NCI-H1930 (cell line): ENCODE measurements around the gene CLMN.
A peak's percentile ranks its signal among the peaks of the same experiment; 100 is the strongest.
"Not testable (repeated sequence)": the region's sequence is repeated elsewhere in the genome, so short reads cannot be mapped to it uniquely, and the experiment has no call there.

Experiments used
- DNase-seq, 2 experiments: peaks; one replicate each; lab custom pipeline; 2025; lab: John Stamatoyannopoulos, UW

CLMN gene

DNA sequence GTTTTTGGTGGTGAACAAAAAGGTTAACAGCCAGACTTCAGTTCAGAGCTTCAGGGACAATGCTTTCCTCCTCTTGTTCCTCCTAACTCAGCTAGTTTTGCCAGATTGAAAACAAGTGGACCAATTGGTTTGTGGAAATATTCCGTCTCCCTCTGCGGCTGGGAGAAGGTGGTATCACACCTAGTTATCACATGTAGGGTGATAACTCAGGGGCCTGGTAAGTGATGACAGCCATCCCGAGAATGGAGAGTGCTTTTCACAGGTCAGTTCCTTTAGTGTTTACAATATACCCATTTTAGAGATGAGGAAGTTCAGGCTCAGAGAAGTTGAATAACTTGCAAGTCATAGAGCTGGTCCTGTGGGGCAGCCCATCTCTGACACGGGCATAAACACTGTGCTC is 101.7 kb downstream of the CLMN start:
- no peak for DNase-seq

DNA sequence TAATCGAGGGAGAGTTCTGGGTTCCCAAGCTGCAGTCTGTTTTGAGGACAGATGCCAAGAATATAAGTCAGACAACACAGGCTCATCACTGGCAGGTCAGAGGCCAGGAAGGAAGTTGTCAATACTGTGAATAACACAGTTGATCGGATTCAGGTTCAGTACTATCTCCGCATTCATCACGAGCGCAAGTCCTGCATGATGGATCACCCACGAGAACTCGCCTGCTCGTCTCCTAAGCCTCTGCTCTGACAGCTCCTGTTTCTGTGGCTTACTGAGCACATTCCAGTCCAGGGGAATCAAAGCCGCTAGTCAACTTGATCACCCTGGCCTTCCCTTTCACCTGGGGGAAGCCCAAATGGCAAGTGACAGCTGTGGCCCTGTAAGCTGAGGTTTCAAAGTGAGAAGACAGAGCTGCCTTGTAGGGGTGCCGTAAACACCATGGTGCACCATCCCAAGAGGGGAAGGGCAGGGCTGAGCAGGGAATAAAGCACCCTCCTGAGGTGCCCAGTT is 102.3 kb downstream of the CLMN start:
- DNase-seq, result no peak

DNA sequence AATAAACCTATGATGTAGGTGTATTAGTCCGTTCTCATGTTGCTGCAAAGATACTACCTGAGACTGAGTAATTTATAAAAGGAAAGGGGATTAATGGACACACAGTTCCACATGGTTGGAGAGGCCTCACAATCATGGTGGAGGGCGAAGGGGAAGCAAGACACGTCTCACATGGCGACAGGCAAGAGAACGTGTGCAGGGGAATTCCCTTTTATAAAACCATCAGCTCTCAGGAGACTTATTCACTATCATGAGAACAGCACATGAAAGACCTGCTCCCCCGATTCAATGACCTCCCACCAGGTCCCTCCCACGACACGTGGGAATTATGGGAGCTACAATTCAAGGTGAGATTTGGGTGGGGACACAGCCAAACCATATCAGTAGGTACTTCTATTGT is 103.7 kb downstream of the CLMN start:
- DNase-seq, result no peak

DNA sequence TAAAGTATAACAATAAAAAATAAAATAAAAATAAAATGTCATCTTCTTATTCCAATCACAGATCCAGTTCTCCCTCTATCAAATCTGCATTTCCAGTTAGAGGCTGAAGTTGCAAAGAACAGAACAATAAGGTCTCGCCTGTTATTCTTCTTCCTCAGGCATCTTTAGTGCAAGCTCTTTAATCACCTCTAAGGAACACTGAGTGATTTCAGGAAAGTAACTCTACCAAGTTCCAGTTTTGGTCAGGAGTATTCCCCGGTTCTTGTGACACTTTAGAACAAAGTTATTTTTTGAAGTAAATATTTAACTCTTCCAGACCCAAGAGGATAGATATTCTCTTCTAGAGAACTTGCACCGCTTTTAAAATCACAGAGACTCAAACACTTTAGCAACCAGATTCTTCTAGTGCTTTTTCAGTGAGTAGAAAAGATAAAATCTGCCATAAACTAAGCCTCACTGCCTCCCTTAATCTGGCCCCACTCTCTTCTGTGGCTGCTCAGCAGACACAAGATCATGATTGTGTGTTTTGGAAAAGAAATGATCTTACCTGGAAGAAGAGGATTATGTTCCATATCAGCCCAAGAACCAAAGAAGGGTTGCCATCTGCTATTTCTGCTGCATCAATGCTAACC is 104.5 kb downstream of the CLMN start:
- no peak for DNase-seq

DNA sequence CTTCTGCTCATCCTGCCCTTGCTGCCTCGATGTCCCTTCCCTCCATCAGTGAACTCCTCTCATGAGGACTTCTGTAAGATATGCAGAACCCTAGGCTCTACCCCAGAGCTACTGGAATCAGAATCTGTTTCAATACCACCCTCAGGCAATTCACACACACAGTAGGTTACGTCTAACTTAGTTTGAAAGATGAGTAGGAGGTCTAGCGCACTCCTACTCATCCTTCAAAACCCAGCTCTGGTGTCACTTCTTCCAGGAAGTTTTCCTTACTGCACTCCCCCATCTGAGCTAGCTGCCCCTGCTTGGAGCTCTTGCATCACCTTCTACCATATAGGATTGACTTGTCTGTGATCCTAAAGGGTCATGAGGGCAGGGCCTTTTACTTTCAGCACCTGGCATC is 105.9 kb downstream of the CLMN start:
- no peak for DNase-seq

DNA sequence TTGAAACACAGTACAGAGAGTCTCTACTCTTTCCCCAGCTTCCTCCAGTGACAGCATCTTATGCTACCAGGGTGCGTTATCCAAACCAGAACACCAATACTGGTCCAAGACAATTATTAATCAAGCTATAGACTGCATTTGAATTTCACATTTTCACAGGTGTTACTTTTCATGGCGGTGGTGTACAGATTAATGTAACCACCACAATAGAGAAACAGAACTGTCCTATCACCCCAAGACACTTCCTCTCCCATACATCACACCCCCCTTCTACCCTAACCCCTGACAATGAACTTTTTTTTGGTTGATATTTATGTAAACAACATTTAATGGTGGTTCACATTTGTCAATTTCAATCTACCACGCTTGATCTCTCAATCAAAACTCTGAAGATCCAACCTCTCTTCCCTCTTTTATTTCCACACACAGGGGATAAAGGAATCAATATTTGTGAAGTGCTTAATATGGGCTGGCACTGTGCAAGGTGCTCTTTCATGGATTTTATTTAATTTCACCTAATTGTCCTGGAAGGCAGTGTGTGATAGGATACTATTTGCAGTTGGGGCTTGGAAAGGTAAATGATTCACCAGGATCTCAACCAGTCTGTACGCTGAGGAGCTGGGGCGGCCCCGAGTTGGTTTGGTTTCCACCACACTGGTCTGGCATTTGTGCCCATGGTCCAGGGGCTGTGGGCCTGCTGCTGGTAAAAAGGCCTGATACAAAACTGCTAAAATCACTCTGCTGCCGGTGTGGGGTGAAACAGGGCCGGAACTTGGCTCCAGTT is 107.8 kb downstream of the CLMN start:
- DNase-seq, result no peak

DNA sequence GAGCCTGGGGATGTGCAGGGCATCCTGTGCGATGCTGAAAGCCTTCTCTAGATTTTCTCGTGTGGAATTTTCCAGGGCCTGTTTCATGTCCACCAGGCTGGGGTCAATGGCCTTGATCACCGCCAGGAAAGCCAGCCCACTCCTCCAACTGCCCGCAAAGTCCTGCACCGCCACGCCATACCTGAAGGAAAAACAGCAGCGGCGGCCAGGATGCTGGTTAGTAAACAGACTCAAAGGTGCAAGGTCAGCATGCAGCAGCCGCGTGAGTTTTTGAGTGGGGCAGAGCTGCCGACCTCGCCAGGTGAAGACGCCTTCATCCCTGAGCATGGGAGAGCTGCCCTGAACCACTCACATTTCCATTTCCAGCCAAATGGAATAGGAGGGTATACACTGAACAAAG is 109.0 kb downstream of the CLMN start:
- DNase-seq, result no peak

DNA sequence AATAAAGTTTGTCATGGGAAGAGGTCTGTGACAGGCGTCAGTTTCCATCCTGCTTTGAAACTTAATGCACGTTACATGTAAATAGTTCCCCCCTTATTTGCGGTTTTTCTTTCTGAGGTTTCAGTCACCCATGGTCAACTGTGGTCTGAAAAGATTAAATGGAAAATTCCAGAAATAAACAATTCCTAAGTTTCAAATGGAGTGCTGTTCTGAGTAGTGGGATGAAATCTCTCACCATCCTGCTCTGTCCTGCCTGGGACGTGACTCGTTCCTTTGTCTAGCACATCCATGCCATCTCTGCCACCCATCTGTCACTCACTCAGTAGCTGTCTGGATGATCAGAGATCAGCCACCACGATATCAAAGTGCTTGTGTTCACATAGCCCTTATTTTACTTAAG is 111.1 kb downstream of the CLMN start:
- DNase-seq, result no peak

DNA sequence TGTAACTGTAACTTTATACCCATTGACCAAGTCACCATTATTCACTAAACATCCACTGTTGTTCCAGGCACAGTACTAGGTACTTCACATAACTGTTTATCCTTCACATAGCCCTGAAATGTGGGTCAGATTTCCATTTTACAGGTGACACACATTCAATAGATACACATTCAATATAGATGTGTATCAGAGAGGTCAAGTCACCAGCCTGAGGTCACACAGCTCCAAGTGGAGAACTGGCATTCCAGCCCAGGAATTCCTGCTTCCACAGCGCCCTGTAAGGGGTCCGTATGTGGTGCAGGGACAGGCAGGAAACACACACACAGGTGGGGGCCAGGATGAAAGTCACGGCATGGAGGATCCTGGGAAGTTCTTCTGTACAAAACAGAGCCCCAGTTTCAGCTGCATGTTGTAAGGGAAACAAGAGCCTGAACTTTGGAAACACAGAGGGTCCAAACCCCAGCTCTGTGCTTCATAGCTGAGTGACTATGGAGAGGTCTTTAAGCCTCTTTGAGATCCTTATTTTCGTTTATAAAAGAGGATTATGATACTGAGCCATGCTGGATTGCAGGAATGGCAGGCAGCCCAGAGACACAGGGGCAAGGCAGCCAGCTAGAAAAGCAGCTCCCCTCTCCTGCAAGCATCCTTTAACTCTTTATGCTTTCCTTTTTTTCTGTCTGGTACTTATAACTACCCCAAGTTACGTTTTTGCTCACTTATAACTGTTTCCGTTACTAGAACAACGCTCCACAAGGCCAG is 112.1 kb downstream of the CLMN start:
- no peak for DNase-seq

DNA sequence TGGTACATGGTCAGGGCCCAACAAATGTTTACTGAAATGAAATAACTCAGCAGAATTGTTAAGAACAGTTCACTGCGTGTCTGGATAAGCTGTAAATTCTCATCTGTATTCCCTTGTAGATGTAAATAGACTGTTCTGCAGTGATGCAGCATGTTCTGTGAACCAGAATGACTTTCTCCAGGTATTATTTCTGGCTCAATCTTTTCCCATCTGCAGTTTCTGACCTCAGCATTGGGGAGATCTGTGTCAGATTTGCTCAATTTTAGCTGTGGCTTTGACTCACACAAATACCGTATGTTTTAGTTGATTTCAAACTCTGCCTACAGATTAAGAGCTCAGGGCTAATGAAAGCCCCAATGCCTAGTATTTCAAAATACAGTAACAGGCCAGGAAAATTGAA is 113.2 kb downstream of the CLMN start:
- DNase-seq, result no peak

DNA sequence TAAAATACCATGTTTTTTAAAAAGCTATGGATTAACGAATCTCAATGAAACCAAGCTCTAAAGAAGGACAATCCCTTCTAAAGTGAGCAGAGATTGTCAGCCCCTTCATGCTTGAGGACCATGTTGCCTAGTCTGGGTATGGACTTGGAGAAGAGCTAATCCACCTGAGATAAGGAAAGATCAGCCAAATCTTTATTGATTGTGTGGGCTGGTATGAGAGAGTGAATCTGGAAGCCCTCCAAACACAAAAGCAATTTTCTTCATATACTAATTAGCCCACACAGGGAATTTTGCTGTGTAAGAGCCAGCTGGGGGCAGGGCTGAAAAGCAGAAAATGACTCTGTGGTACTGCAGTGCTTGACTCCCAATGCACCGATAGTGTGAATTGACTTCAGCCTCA is 115.0 kb downstream of the CLMN start:
- DNase-seq, result no peak

DNA sequence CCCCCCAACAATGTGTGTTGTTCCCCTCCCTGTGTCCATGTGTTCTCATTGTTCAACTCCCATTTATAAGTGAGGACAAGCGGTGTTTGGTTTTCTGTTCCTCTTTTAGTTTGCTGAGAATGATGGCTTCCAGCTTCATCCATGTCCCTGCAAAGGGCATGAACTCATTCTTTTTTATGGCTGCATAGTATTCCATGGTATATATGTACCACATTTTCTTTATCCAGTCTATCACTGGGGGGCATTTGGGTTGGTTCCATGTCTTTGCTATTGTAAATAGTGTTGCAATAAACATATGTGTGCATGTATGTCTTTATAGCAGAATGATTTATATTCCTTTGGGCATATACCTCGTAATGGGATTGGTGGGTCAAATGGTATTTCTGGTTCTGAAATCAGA is 118.0 kb downstream of the CLMN start:
- not testable (repeated sequence) for DNase-seq

DNA sequence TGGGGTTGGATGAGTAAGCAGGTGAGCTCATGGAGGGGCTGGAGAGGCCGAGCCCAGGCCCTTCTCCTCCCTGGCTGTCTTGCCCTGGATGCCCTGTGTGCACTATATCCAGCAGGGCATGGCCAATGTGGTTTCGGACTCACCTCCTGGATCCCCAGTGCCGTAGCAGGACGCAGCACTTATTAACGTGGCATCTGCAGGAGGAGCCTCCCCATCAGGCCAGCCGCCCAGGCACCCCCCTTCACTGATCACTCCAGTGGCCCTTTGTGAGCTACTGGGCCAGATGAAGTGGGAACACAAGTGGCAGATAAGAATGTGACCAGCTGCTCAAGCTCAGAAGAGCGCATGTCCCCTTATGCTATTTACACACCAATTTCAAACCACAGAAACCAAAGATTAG is 119.3 kb downstream of the CLMN start:
- no peak for DNase-seq

DNA sequence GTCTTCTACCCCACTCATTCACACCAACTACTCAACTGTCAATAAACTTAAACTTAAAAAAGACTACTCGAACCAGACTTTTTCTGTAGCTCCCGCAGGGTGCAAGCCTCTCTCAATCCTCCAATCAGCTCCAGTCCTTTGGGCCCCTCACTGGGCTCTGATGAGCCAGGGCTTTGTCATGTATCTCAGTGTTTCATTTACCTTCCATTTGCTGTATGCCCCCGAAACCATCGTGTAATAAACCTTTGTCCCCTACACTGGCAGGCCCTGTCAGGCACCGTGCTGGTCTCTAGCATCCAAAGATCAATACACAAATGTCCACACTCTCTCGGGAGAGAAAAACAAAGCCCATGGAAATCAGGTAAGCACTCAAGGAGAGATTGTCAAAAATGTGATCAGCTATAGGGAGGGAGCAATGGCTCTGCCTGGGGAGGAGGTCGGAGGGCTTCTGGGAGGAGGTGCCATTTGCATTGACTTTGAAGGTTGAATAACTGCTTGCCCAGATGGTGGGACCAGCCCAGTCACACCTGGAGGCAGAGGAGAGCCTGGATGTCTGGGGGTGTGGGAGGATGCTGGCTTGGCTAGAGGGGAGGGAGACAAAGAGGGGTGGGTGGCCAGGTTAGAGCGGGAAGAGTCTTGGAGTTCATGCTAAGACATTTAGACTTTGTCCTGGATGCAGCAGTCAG is 120.3 kb downstream of the CLMN start:
- DNase-seq, result no peak

DNA sequence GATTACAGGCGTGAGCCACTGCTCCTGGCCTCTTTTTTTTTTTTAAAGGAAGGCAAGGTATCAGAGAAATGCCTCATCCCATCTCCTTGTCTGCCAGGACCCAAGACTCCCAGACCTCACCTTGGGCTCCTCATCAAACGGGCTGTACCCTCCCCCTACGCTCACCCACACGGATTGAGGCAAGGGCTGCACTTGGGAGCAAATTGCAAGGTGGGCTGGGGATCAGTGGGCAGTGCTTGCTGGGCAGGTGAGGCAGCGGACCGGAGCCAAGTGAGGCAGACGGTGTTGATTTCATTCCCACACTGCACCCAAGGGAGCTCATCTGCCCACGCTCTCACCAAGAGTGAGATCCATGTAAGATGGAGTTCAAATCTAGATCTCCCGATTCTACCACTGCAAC is 121.4 kb downstream of the CLMN start:
- no peak for DNase-seq

DNA sequence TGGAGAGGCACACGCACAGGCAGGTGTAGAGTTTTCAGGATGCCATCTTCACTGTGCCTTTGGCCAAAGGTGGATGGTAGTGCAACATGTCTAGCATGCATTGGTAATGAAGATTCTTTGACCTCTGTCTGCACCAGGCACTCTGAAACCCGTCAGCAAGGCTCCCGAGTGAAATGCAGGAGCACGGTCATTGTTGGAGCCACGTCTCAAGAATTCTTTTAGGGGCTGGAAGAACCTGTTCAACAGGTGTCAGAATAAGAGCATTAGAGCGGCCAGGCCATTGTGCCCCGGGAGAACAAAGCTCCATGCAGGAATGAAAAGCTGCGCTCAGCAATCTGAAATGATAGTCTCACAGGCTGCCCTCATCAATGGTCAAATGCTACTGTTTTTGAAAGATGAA is 122.2 kb downstream of the CLMN start:
- DNase-seq, result no peak

DNA sequence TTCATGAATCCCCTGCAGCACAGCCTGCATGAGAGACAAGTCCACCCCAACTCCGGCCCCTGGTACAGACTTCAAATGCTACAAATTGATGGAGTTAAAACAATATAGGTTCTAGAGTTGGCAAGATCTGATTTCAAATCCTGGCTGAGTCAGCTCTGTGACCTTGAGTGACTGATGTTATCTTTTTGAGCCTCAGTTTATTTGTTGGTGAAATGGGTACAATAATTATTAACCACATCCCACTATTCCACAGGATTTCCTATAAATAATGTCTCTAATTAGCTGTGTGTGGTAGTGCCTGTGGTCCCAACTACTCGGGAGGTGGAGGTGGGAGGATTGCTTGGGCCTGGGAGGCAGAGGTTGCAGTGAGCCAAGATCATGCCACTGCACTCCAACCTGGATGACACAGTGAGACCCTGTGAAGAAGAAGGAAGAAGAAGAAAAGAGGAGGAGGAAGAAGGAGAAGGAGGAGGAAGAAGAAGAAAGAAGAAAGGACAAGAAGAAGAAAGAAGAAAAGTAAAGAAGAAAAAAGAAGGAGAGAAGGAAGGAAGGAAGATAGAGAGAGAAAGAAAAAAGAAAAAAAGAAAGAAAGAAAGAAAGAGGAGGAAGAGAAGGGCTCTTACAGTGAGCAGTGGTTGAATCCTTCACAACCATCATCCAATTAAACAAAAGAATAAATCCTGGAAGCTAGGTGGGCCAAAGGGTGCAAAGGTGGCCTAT is 122.7 kb downstream of the CLMN start:
- DNase-seq, result no peak

DNA sequence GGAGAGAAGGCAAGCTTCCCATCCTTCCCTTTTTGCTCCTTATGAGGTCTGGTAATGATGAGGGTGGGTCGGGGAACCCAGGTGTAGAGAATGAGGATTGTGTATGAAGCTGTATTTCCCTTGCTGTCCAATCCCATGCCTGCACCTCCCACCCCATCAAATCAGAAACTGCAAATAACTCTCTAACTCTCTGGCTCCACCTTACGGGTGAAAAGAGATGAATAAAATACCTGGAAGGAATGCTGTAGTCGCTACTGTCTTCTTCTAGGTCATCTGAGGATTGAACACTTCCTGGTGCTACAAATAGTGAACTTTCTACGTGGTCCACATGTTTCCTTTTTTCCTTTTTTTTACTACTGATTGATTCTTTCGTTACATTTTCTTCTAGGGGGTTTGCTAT is 123.4 kb downstream of the CLMN start:
- peak in 1 of 2 experiments; percentile 1 for DNase-seq

DNA sequence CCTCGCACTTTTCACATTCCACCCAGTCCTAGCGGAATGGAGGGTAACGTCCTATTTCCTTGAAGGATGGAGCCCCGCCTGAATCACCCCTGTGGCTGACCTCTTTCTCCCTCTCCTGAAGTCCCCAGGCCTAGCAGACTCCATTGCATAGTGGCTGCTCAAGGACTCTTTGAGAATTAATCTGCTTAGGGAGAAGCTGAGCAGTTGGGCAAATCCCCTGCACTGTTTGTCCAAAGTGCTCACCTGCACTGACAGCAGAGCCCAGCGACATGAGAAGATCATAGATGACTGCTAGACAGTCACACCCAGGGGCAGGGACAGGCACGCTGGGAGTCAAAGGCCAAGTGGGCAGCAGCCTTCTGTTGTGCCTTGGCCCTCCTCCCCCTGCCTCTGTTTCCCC is 124.7 kb downstream of the CLMN start:
- no peak for DNase-seq

DNA sequence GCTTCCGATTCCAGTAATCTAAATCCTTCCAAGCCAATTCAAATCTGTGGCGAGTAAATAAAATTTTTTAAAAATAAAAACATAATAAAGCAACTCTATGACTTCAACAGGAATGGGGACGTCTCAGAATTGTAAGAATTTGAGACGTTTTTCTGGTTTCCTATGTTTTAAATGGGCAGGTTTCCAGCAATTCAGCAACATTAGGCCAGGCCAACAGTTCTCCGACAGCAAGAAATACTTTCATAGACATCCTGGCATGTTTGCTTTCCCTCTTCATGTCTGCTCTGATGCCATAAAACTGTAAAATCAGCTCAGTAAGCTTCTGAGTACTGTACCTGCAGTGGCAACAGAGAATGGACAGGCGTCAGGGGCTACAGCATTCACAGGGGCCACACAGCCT is 126.6 kb downstream of the CLMN start:
- no peak for DNase-seq

DNA sequence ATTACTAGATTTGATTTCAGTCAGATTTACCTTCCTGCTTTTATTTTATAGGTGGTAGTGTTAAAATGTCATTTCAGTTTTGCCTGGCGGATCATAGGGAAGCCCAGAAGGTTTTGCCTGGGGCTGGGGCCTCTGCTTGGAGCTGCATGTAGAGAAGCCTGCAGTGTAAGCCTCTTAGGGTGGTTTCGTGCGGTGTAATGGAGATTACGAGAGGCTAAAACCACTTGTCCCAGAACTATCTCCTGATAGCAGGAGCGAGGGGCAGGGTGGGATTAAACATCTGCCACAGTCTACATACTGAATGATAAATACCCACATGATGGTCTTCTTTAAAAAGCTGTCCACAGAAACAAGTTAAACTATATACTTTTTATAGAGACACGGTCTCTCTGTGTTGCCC is 127.4 kb downstream of the CLMN start:
- DNase-seq, result no peak
